Stomach smooth muscle (tissue), 2 donors: Measurements from ENCODE around the gene HSF5.

ENCODE experiments used
- H3K27ac ChIP-seq: one replicate; pipeline ENCODE4 v1.7.0; 2013; ENCODE audit warnings: mild to moderate bottlenecking, low read length, inconsistent platforms
- H3K27me3 ChIP-seq, 2 donors: one replicate each; pipeline ENCODE4 v1.7.0; 2013; ENCODE audit warnings: low read length in 2 of 2; ENCODE audit not compliant: insufficient read depth in 2 of 2, control insufficient read depth in 1 of 2
- H3K36me3 ChIP-seq, 2 donors: one replicate each; pipeline ENCODE4 v1.7.0; 2013; ENCODE audit warnings: low read length in 2 of 2; ENCODE audit not compliant: control insufficient read depth in 2 of 2, insufficient read depth in 2 of 2
- H3K4me1 ChIP-seq: one replicate; pipeline ENCODE4 v1.7.0; 2013; ENCODE audit warnings: low read length; ENCODE audit not compliant: control insufficient read depth, insufficient read depth
- H3K4me3 ChIP-seq, 2 donors: one replicate each; pipeline ENCODE4 v1.7.0; 2013; ENCODE audit warnings: low read length in 2 of 2
- H3K9ac ChIP-seq, 2 donors: one replicate each; pipeline ENCODE4 v1.7.0; 2013; ENCODE audit warnings: low read length in 2 of 2, mild to moderate bottlenecking in 1 of 2
- H3K9me3 ChIP-seq, 2 donors: one replicate each; pipeline ENCODE4 v1.7.0; 2013; ENCODE audit warnings: low read length in 2 of 2; ENCODE audit not compliant: control insufficient read depth in 2 of 2
- donor health status: healthy.
- donor health status: Pancreatic carcinoma.

The HSF5 gene

DNA sequence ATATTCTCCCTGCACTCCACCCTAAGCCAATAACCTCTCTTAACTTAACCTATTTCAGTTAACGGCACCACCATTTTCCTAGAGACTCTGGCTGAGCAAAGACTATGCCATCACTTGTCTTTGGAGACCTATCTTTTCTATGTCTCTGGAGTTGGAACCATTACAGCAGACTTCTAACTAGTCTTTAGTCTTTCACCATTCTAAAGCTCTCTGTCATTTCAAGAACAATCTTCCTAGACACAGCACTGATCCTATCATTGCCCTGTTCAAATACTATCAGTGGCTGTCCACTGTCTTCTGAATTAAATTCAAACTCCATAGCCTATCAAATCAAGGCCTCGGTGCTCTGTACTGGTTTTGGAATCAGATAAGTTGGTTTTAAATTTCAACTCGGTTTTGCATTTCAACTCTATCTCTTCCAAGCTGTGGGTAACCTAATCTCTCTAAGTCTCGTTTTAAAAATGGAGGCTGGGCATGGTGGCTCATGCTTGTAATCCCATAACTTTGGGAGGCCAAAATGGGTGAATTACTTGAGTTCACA, 102.8 kb downstream of the HSF5 start:
- Histone ChIP-seq H3K4me1 (no peaks in the 10 kb centered on the region), H3K4me3 (no peak overlapping the region), H3K9ac (no peak overlapping the region), H3K36me3 (no peaks in the 10 kb centered on the region), H3K9me3 (no peaks in the 10 kb centered on the region), H3K27ac (no peak overlapping the region), H3K27me3 (no peaks in the 10 kb centered on the region)

DNA sequence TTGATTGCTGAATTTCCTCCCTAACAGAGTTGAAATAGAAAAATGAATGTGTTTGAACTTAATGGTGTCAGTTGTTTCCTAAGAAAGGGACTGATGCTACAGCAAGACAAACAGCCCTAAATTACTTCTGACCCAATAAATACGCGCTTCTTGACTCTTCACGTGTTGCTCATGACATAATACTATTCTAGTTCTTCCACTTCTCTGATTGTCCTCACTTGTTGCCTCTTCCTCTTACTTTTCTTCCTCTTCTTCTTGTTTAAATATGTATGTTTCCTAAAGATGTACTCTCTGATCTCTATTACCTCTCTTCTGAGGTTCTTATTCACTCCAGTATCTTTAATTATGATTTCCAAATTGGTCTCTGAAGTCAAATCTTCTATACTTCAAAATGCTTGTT, 103.3 kb downstream of the HSF5 start:
- H3K36me3 ChIP-seq, result no peaks in the 10 kb centered on the region
- no peak overlapping the region for H3K27ac ChIP-seq
- H3K4me1 ChIP-seq, result no peaks in the 10 kb centered on the region
- H3K9ac ChIP-seq, result no peak overlapping the region
- no peaks in the 10 kb centered on the region for H3K9me3 ChIP-seq
- no peaks in the 10 kb centered on the region for H3K27me3 ChIP-seq
- H3K4me3 ChIP-seq, result no peak overlapping the region

DNA sequence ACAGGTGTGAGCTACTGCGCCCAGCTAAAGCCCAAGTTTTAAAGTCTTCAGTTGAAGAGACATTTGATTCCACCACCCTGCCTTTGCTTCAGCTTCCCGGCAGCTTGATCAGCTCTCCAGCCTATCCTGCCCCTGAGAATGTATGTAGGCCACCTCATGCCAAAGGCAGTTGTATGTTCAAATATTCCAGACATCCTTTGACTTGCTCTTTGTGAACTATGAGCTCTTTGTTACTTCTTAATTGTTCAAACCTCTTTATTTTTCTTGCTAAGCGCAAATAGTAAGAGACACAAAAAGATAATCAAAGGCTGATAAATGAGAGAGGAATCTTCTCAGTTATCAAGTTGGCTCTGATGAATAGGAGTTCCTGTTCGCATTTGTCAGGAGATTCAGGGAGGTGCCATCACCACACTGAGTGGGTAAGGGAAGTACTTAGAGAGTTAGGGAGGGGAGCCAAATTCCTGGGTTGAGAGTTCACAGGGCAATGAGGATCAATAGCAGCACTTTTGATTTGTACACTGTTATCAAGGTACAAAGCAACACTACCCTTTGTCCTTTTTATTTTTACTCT, 104.2 kb downstream of the HSF5 start:
- Histone ChIP-seq H3K9ac (no peak overlapping the region), H3K4me1 (no peaks in the 10 kb centered on the region), H3K4me3 (no peak overlapping the region), H3K36me3 (no peaks in the 10 kb centered on the region), H3K27me3 (no peaks in the 10 kb centered on the region), H3K9me3 (no peaks in the 10 kb centered on the region), H3K27ac (no peak overlapping the region)

DNA sequence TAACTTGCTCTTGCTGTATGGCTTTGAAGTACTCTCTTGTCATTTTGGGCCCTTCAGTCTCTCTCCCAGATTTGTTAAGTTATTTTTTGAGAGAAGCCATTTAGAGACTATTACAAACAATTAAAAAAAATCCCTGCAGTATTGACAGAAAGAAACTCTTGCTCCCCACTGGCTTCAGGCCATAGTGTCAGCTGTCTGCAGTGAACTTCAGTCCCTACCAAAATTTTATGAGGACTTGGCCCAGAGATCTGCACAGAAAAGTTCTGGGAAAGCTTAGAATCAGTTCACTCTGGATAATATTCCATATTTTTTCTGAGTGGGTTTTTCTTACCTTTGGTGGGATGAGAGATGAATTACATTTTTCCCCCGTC, 105.4 kb downstream of the HSF5 start:
- Histone ChIP-seq H3K9ac (no peak overlapping the region), H3K27ac (no peak overlapping the region), H3K9me3 (no peaks in the 10 kb centered on the region), H3K4me3 (no peak overlapping the region), H3K36me3 (no peaks in the 10 kb centered on the region), H3K27me3 (no peaks in the 10 kb centered on the region), H3K4me1 (no peaks in the 10 kb centered on the region)

DNA sequence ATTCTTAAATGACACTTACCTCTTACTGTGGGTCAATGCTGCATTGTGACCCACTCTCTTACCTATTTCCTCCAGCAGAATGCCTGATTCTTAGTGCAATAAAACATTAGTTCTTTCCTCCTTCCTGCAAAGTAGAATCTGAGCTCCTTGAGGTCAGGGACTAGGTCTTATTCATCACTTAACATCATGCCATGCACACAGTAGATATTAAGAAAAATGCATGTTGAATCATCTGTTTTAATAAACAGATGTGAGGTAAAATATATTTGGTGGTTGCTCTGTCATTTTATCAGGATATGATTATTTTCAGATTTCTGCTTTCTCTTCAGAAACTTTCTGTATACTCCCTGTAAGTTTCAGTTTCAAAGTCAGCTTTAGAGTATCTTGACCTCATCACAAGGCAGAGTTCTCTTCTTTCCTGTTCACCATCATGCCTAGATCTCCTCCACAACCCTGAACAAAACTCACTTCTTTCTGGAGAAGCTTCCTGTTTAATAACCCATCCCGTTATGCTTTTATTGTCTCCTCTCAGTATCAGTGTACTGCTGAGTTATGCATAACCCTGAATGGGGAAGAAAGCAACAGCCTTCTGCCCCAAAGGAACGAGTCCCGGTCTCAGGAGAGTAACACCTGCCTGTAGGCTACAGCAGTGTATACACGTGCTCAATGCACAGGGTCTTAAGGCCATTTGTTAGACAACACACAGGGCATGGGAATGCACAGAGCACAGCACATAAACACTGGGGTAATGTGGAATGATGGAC, 105.9 kb downstream of the HSF5 start:
- Histone ChIP-seq H3K4me3 (no peak overlapping the region), H3K4me1 (no peaks in the 10 kb centered on the region), H3K27ac (no peak overlapping the region), H3K27me3 (no peaks in the 10 kb centered on the region), H3K9me3 (no peaks in the 10 kb centered on the region), H3K9ac (no peak overlapping the region), H3K36me3 (no peaks in the 10 kb centered on the region)

DNA sequence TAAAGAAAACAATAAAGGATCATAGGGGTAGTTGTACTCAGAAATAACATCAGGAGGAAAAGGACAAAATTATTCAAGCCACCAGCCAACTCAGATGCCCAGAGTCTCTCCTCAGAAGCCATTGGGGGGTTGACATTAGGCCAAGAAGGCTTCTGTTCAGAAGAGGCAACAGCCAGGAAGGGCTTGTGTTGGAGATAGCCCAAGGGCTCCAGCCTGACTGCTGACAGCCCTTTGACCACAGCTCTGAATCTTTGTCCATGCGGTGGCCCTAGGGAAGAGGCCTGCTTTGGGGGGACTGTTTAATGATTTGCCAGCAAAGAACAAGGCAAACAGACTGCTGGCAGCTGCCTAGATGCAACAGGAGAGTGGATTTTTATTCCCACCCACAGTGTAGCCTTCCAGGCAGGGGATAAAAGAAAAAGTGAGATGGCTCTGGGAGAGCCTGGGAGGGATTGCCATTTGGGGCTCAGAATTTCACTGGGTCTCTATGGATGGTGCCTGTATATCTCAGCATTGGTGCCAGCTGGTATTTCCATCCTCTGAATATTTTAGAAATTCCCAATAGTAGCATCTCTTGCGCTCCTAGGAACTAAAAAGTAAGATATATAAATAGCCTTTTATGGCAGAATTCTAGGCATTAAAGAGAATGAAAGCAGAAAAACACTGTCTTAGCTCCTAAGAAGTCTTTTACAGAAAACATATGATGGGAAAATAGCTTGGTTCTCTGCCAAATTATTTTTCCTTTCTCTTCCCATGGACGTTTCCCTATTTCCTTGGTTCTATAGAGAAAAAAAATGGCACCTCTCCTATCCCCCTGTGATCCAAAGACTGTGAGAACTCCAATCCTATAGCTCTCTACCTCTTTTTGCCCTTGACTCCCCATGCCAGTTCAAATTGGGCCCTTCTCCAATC, 106.8 kb downstream of the HSF5 start:
- H3K9me3 ChIP-seq, result no peaks in the 10 kb centered on the region
- H3K4me3 ChIP-seq, result no peak overlapping the region
- H3K36me3 ChIP-seq, result no peaks in the 10 kb centered on the region
- H3K27ac ChIP-seq, result no peak overlapping the region
- no peak overlapping the region for H3K9ac ChIP-seq
- H3K4me1 ChIP-seq, result no peaks in the 10 kb centered on the region
- no peaks in the 10 kb centered on the region for H3K27me3 ChIP-seq

DNA sequence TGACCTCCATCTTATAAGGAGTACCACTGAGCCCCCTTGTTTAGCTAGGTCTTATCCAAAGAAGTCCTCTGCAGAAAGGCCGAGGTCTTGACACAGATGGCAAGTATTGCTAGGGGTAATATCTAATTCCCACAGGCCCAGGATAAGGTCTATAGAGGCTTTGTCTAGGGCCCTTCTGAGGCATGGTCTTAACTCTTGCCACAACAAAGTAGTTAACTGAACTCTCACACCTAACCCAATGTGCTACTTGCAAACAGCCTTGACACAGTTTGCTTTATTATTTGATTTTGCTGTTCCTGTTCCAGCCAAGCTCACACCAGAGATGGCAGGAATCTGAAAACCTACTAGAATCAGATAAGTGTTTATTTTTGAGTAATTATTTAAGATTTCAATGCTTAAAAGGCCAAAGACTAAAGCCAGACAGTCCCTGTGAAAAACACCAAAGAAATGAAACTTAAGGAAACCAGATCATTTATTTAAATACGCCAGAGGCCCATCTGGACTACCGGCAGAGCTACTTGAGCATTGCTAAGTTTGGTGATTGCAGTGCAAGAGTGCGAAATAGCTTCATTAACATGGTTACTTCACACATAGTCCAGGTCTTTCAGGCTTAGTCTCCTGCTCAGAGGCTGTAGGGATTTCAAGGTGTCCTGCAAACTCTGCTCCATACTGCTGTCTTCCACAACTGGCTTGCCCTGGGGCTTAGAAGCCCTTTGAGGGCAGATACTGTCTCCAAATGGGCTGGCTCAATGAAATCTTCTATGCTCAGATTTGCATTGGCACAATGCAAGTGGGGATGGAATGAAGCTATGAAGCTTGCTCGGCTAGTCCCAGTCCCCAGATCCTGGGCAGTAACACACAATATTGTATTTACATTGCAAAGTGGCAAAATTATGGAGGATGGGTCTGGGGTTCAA, 107.7 kb downstream of the HSF5 start:
- H3K27ac ChIP-seq, result no peak overlapping the region
- no peaks in the 10 kb centered on the region for H3K4me1 ChIP-seq
- H3K27me3 ChIP-seq, result no peaks in the 10 kb centered on the region
- H3K4me3 ChIP-seq, result no peak overlapping the region
- H3K36me3 ChIP-seq, result no peaks in the 10 kb centered on the region
- H3K9ac ChIP-seq, result no peak overlapping the region
- H3K9me3 ChIP-seq, result no peaks in the 10 kb centered on the region

DNA sequence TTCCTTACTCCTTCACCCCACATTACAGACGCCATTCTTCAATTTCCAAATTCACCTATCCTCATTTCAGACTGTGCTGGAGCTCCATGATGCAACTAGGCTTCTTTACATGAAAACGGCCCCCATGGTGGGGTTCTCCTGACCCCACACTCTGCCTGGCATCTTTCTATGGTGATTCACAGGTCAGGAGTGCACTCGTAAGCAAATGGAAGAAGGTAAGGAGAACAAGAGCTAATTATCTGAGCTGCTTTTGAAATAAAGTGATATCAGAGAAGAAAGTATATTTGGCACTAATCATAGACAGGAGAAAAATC, 108.7 kb downstream of the HSF5 start:
- no peaks in the 10 kb centered on the region for H3K36me3 ChIP-seq
- H3K27me3 ChIP-seq, result no peaks in the 10 kb centered on the region
- no peak overlapping the region for H3K27ac ChIP-seq
- no peak overlapping the region for H3K9ac ChIP-seq
- no peaks in the 10 kb centered on the region for H3K4me1 ChIP-seq
- H3K9me3 ChIP-seq, result no peaks in the 10 kb centered on the region
- no peak overlapping the region for H3K4me3 ChIP-seq

DNA sequence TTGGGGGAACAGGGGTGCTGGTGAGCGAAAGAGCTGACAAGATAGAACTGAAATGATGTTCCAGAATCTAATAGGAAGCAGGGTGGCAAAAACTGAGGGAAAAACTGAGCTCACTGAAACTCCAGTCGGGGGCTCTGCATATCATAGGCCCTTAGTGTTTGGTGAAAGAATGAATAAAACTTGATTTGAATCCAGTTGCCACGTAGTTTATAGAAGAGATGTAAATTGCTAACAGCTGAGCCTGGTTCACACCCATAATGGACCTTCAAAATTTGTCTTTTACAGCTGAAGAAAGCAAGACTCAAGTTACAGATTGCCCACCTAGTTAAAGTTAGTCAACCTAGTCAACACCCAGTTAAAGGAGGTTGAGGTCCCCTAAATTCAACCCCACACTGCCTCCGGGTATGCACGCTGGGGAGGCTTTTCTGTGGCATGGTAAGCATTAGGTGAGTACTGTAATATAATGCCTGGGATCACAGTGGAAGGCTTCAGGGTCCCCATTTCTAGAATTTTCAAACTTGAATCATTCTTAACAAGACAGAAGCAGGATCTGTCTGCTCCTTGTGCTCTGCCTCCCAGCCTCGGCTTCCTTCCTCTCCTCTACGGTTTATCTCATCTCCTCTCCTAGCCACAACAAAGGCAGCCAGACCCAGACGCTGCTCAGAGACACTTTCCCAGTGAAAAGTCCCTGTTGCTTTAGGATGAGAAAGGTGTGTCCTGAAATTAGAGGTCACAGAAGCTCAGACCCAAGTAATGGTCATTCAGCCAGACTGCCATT, 109.3 kb downstream of the HSF5 start:
- Histone ChIP-seq H3K9me3 (no peaks in the 10 kb centered on the region), H3K27ac (no peak overlapping the region), H3K9ac (no peak overlapping the region), H3K36me3 (no peaks in the 10 kb centered on the region), H3K27me3 (no peaks in the 10 kb centered on the region), H3K4me3 (no peak overlapping the region), H3K4me1 (no peaks in the 10 kb centered on the region)

DNA sequence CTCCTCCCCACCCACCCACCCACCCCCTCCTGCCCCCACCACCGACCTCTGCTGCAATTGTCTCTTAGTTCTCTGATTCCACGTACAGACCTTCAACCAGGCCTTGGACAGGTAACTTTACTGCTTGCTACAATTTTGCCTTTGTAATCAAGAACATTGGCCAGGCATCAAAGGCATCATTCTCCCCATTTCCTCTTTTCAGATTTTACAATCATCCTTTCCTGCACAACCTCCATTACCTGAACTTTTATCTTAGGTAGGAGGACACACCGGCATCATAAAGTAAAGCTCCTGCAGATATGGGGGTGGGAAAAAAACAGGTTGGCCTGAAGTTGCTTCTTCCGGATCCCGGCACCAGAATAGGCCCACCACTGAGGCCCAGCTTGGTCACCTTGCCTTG, 110.5 kb downstream of the HSF5 start:
- Histone ChIP-seq H3K9me3 (no peaks in the 10 kb centered on the region), H3K4me1 (no peaks in the 10 kb centered on the region), H3K27ac (no peak overlapping the region), H3K27me3 (no peaks in the 10 kb centered on the region), H3K4me3 (no peak overlapping the region), H3K9ac (no peak overlapping the region), H3K36me3 (no peaks in the 10 kb centered on the region)
